Fibroblast of pulmonary artery (primary cell): ENCODE results near the gene GLYR1.

ENCODE experiments used
- DNase-seq: peaks from one replicate; pipeline ENCODE4 v3.0.0-alpha.2; 2010; ENCODE audit warnings: low read depth
- H3K4me3 ChIP-seq: replicated peaks from 2 replicates; pipeline ENCODE4 v1.5.1; 2011; ENCODE audit warnings: low read depth, mild to moderate bottlenecking, control low read depth, low read length, moderate library complexity
- TF ChIP-seq, protein P1 (sequence below): IDR thresholded peaks from 2 replicates; pipeline ENCODE4 v1.5.1; 2011; ENCODE audit warnings: mild to moderate bottlenecking, control low read depth, low read length, inconsistent platforms; ENCODE audit errors: missing control alignments

GLYR1 gene

DNA sequence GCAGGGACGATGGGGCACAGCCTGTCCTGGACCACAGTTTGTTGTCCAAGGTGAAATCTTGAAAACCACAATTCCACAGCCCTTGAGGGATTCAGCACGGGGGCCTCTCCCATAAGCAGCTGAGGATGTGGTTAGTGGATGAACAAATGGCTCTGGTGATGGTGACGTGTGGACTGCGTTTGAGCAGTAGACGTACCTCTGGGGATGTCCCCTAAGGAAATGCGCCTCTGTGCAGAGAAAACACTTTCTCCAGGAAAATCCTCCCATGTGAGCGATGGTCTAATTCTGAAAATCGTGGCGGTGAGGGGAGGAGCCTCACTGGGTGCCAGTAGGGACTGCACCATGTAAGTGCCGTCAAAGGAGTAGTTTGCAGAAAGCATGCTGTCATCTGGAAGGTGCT, 56.2 kb downstream of the GLYR1 start:
- TF ChIP-seq, protein P1, sequence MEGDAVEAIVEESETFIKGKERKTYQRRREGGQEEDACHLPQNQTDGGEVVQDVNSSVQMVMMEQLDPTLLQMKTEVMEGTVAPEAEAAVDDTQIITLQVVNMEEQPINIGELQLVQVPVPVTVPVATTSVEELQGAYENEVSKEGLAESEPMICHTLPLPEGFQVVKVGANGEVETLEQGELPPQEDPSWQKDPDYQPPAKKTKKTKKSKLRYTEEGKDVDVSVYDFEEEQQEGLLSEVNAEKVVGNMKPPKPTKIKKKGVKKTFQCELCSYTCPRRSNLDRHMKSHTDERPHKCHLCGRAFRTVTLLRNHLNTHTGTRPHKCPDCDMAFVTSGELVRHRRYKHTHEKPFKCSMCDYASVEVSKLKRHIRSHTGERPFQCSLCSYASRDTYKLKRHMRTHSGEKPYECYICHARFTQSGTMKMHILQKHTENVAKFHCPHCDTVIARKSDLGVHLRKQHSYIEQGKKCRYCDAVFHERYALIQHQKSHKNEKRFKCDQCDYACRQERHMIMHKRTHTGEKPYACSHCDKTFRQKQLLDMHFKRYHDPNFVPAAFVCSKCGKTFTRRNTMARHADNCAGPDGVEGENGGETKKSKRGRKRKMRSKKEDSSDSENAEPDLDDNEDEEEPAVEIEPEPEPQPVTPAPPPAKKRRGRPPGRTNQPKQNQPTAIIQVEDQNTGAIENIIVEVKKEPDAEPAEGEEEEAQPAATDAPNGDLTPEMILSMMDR: no peak
- DNase-seq: no peak
- no peak overlapping the region for H3K4me3 ChIP-seq

DNA sequence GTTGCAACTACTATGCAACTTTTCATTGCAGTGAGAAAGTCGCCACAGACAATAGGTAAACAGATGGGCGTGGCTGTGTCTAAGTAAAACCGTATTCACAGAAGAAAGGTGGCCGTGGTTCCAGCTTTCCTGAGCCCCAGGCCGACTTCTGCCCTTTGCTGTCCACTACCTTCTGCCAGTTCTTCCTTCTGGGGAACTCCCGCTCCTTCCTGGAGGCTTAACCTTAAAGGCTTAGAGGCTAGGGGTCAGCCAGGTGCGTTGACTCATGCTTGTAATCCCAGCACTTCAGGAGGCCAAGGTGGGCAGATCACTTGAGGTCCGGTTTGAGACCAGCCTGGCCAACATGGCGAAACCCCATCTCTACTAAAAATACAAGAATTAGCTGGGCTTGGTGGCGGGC, 56.8 kb downstream of the GLYR1 start:
- no peak for DNase-seq
- TF ChIP-seq, protein P1: no peak
- H3K4me3 ChIP-seq: no peak overlapping the region

DNA sequence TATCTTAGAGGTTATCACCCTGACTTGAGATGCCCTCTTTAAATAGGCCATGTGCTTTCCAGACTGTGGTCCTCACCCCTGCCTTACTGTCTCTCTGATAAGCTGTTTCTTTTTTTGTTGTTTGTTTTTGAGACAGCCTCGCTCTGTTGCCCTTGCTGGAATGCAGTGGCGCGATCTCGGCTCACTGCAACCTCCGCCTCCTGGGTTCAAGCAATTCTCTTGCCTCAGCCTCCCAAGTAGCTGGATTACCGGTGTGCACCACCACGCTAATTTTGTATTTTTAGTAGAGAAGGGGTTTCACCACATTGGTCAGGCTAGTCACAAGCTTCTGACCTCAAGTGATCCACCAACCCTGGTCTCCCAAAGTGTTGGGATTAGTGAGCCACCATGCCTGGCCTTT, 58.2 kb downstream of the GLYR1 start:
- H3K4me3 ChIP-seq: no peak overlapping the region
- no peak for DNase-seq
- TF ChIP-seq, protein P1: no peak

DNA sequence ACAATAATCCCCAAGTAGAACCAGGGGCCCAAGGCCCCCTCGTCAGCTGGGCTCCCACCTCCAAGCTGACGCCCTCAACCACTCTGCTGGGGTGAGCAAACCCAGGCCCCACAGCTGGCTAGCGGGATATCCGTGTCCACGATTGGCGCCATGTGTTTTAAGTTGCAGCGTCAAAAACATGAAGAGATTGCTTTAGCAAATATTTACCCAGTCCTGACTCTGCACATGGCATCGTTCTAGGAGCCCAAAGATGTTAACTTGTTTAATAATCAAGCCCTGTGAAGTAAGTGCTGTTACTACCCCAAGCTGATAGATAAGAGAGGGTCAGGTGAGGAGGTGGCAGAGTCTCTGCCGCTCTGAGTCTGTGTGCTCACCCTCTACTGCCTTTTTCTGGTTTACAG, 58.6 kb downstream of the GLYR1 start:
- TF ChIP-seq, protein P1: no peak
- no peak for DNase-seq
- H3K4me3 ChIP-seq: no peak overlapping the region

DNA sequence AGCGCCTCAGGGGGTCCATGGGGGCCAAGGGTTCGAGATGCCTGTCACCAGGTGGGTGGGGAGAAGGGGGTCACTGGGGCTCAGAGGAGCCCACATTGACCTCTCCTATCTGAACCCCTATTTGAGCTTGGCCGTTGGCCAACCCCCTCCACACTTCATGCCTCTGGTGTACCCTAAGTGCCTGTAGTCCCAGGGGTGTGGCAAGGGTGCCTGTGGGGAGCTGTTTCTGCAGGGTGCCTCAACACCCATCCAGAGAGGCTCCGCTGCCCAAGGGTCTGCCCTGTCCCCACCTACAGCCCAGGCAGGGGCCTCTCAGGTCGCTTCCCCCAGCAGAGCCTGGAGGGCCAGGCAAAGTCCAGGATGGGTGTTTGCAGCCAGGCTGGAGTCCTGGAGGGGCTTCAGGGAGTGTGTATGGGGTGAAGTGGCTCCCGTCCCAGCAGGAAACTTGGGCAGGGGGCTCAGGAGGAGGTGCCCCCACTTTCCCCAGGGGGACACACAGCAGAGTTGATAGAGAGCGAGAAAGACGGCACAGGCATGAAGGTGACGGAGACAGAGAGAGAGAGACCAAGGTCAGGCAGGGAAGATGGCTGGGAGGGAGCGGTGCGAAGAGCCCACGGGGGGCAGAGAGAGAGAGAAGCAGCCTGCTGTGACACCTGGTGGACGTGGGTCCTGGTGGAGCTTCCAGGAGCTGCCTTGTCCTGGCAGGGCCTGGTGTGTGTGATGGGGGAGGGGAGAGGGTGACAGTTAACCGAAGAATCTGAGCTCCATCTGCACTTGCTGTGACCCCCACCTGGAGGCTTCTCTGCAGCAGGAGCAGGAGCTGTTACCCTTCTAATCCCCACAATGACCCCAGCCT, 59.2 kb downstream of the GLYR1 start, which contains the start of gene SEPTIN12:
SEPTIN12 (minus strand) TSS at position 719 of the 856 bp plus-strand sequence; CDS start at position 19, 700 bp downstream.
- TF ChIP-seq, protein P1: no peak
- DNase-seq: no peak

DNA sequence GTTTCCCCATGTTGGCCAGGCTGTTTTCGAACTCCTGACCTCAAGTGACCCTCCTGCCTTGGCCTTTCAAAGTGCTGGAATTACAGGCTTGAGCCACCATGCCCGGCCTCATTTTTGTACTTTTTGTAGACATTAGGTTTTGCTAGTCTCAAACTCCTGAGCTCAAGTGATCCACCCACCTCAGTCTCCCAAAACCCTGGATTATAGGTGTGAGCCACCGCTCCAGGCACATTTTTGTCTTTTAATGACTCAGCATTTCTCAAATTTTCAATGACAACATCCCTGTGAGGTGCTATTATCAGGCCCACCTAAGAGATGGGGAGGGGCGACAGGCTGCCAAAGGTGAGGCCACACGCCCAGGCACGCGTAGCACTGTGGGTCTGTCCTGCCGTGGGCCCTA, 60.0 kb downstream of the GLYR1 start:
- TF ChIP-seq, protein P1: no peak
- no peak for DNase-seq
- H3K4me3 ChIP-seq: no peak overlapping the region

More for the DNA sequence above, 59.2 kb downstream of the GLYR1 start, which contains the start of gene SEPTIN12:
- H3K4me3 ChIP-seq: no peak within 1 kb of the TSS
